GM12878 (cell line): ENCODE data around the gene ZNF692. TPM values are rescaled to one million over a fixed set of nuclear protein-coding genes. Genes with fewer than 3 reads are reported as not detected.
A peak's percentile ranks its signal among the peaks of the same experiment; 100 is the strongest.

Experiments
- CEBPB ChIP-seq, 2 experiments: fragments of 150-350 bp in 1 of 2; IDR thresholded peaks; 2 replicates each; pipeline ENCODE4 v1.6.1; 2012 to 2014; ENCODE audit warnings: low read depth in 2 of 2, low read length in 2 of 2, borderline replicate concordance in 1 of 2, inconsistent platforms in 1 of 2
- CHD1 ChIP-seq: IDR thresholded peaks from 2 replicates; pipeline ENCODE4 v1.6.1; 2012; ENCODE audit warnings: low read depth, low read length, improper control_type of control experiment
- EZH2 ChIP-seq: IDR thresholded peaks from 2 replicates; pipeline ENCODE4 v1.6.1; 2012; ENCODE audit warnings: low read depth, mild to moderate bottlenecking, control low read depth, inconsistent platforms, low read length, borderline replicate concordance; ENCODE audit not compliant: control insufficient read depth
- HCFC1 ChIP-seq: fragments of 150-350 bp; IDR thresholded peaks from 2 replicates; pipeline ENCODE4 v1.6.1; 2014; ENCODE audit warnings: low read length
- RFX5 ChIP-seq: IDR thresholded peaks from 2 replicates; pipeline ENCODE4 v1.6.1; 2011; ENCODE audit warnings: low read depth, low read length, improper control_type of control experiment
- SMAD1 ChIP-seq: fragments of 450-650 bp; IDR thresholded peaks from 2 replicates; pipeline ENCODE4 v1.6.1; 2018; ENCODE audit warnings: mild to moderate bottlenecking, low read depth; ENCODE audit not compliant: partially characterized antibody
- SMARCA5 ChIP-seq: fragments of 450-650 bp; IDR thresholded peaks from 2 replicates; pipeline ENCODE4 v1.6.1; 2017; ENCODE audit warnings: mild to moderate bottlenecking
- SMC3 ChIP-seq: IDR thresholded peaks from 2 replicates; pipeline ENCODE4 v1.6.1; 2011; ENCODE audit warnings: low read length, improper control_type of control experiment, borderline replicate concordance
- TAF1 ChIP-seq: IDR thresholded peaks from 2 replicates; pipeline ENCODE4 v1.6.1; 2011; ENCODE audit warnings: mild to moderate bottlenecking, low read depth, low read length, borderline replicate concordance
- TBL1XR1 ChIP-seq: IDR thresholded peaks from 2 replicates; pipeline ENCODE4 v1.6.1; 2012; ENCODE audit warnings: low read depth, low read length, improper control_type of control experiment
- TCF7 ChIP-seq: IDR thresholded peaks from 2 replicates; pipeline ENCODE4 v1.6.1; 2014; ENCODE audit warnings: antibody characterized with exemption, borderline replicate concordance
- ZBED1 ChIP-seq: IDR thresholded peaks from 2 replicates; pipeline ENCODE4 v1.6.1; 2016; ENCODE audit warnings: borderline replicate concordance
- polyA plus RNA-seq, 11 experiments: library from polyadenylated mRNA; depleted of rRNA in 4 of 11; unstranded in 6 of 11; stranded (reverse) in 5 of 11; fragments of >200 nt; fragmentation: Nextera tagmentation in 4 of 11; fragmentation: Illumina TruSeq in 1 of 11; extraction: Ambion mirVana in 4 of 11; extraction: Trizol in 1 of 11; gene quantifications; 1 replicate in 1 of 11; 2 replicates in 10 of 11; pipeline versions ENCODE4 v1.2.1 to v1.2.3, GENCODE V29; 2011 to 2016; ENCODE audit warnings: inconsistent platforms in 2 of 11, missing spikeins in 2 of 11, low read depth in 1 of 11
- total RNA-seq, 4 experiments: library from RNA; depleted of rRNA in 3 of 4; stranded (reverse); fragments of >200 nt in 3 of 4; fragmentation: Illumina TruSeq in 1 of 4; extraction: Trizol in 1 of 4; gene quantifications; 2 replicates each; pipeline versions ENCODE4 v1.2.1 to v1.2.3, GENCODE V29; 2013 to 2021
- TF ChIP-seq, protein P1 (sequence below): IDR thresholded peaks from 2 replicates; pipeline ENCODE4 v1.6.1; 2011; ENCODE audit warnings: borderline replicate concordance, low read depth, mild to moderate bottlenecking, moderate library complexity, low read length; ENCODE audit not compliant: insufficient read depth, poor library complexity, severe bottlenecking
- TF ChIP-seq, protein P2 (sequence below): IDR thresholded peaks from 2 replicates; pipeline ENCODE4 v1.6.1; 2012; ENCODE audit warnings: mild to moderate bottlenecking, low read depth, low read length
- TF ChIP-seq, protein P3 (sequence below): fragments of 450-650 bp; IDR thresholded peaks from 2 replicates; pipeline ENCODE4 v1.6.1; 2017; ENCODE audit warnings: low read depth, mild to moderate bottlenecking, moderate library complexity
- TF ChIP-seq, protein P4 (sequence below): fragments of 450-650 bp; IDR thresholded peaks from 2 replicates; pipeline ENCODE4 v1.6.1; 2017; ENCODE audit warnings: mild to moderate bottlenecking, moderate library complexity

The ZNF692 gene
- total and polyA plus RNA-seq, 10 of the 15 experiments (the other 5 are each of a cell fraction or from before 2014, with no cell fraction given): 5.3 to 76.6 (median 36.9) TPM

DNA sequence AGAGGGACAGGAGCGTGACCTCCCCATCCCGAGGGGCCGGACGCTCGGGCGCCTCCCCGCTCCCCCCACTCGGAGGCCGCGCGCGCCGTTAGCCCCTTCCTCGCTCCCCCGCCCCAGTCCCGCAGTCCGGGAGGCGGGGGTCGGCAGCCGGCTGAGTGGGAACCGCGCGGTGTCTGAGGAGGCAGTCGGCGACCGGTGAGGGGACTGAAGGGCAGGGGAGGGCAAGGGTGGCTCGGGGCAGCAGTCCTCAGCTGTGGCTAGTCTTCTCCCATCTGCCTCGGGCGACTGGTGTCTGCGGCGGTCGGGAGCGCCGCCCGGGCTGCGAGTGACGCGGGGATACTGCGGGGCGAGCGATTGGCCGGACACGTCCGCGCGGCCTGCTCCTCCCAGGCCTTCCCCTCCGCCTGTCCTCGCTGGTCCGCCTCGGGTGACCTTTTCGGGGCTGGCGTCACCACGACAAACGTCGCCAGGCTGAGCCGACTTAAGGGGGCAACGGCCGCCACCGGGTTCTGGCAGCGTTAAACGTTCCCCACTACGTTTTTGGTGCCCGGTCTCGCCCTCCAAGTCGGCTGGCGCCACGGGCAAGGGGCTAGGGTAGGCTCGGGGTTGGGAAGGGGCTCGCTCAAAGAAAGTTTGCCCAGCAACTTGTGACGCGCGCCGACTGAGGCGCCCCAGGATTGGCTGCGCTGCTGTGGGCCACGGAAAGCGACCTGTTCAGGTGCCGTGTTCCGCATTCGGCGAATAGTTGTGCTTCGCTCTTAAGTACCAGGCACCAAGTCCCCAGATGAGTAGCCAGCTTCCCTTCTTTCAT, 20.3 kb downstream of the ZNF692 start (continued):
- TF ChIP-seq, protein P1, sequence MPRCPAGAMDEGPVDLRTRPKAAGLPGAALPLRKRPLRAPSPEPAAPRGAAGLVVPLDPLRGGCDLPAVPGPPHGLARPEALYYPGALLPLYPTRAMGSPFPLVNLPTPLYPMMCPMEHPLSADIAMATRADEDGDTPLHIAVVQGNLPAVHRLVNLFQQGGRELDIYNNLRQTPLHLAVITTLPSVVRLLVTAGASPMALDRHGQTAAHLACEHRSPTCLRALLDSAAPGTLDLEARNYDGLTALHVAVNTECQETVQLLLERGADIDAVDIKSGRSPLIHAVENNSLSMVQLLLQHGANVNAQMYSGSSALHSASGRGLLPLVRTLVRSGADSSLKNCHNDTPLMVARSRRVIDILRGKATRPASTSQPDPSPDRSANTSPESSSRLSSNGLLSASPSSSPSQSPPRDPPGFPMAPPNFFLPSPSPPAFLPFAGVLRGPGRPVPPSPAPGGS: no peak
- peak; percentile 41; the same call in 1 of the 2 replicates for TF ChIP-seq ZBED1
- TF ChIP-seq TAF1: peak; percentile 90
- TF ChIP-seq HCFC1: no peak
- no peak; the same call in 1 of the 2 replicates for TF ChIP-seq TBL1XR1
- no peak for TF ChIP-seq TCF7
- TF ChIP-seq EZH2: no peak
- TF ChIP-seq RFX5: peak; percentile 99
- TF ChIP-seq, protein P2, sequence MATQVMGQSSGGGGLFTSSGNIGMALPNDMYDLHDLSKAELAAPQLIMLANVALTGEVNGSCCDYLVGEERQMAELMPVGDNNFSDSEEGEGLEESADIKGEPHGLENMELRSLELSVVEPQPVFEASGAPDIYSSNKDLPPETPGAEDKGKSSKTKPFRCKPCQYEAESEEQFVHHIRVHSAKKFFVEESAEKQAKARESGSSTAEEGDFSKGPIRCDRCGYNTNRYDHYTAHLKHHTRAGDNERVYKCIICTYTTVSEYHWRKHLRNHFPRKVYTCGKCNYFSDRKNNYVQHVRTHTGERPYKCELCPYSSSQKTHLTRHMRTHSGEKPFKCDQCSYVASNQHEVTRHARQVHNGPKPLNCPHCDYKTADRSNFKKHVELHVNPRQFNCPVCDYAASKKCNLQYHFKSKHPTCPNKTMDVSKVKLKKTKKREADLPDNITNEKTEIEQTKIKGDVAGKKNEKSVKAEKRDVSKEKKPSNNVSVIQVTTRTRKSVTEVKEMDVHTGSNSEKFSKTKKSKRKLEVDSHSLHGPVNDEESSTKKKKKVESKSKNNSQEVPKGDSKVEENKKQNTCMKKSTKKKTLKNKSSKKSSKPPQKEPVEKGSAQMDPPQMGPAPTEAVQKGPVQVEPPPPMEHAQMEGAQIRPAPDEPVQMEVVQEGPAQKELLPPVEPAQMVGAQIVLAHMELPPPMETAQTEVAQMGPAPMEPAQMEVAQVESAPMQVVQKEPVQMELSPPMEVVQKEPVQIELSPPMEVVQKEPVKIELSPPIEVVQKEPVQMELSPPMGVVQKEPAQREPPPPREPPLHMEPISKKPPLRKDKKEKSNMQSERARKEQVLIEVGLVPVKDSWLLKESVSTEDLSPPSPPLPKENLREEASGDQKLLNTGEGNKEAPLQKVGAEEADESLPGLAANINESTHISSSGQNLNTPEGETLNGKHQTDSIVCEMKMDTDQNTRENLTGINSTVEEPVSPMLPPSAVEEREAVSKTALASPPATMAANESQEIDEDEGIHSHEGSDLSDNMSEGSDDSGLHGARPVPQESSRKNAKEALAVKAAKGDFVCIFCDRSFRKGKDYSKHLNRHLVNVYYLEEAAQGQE: no peak
- TF ChIP-seq SMARCA5: peak; percentile 92
- TF ChIP-seq, protein P3, sequence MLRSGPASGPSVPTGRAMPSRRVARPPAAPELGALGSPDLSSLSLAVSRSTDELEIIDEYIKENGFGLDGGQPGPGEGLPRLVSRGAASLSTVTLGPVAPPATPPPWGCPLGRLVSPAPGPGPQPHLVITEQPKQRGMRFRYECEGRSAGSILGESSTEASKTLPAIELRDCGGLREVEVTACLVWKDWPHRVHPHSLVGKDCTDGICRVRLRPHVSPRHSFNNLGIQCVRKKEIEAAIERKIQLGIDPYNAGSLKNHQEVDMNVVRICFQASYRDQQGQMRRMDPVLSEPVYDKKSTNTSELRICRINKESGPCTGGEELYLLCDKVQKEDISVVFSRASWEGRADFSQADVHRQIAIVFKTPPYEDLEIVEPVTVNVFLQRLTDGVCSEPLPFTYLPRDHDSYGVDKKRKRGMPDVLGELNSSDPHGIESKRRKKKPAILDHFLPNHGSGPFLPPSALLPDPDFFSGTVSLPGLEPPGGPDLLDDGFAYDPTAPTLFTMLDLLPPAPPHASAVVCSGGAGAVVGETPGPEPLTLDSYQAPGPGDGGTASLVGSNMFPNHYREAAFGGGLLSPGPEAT: peak; percentile 92
- TF ChIP-seq CEBPB (IDR thresholded peaks at IDR 0.05; ENCODE audit: borderline replicate concordance in 1 of 2, low read depth in 2 of 2, low read length in 2 of 2): peak in 1 of 2 experiments; percentile 83; a peak in 1 of 4 replicates
- no peak for TF ChIP-seq SMC3
- TF ChIP-seq, protein P4, sequence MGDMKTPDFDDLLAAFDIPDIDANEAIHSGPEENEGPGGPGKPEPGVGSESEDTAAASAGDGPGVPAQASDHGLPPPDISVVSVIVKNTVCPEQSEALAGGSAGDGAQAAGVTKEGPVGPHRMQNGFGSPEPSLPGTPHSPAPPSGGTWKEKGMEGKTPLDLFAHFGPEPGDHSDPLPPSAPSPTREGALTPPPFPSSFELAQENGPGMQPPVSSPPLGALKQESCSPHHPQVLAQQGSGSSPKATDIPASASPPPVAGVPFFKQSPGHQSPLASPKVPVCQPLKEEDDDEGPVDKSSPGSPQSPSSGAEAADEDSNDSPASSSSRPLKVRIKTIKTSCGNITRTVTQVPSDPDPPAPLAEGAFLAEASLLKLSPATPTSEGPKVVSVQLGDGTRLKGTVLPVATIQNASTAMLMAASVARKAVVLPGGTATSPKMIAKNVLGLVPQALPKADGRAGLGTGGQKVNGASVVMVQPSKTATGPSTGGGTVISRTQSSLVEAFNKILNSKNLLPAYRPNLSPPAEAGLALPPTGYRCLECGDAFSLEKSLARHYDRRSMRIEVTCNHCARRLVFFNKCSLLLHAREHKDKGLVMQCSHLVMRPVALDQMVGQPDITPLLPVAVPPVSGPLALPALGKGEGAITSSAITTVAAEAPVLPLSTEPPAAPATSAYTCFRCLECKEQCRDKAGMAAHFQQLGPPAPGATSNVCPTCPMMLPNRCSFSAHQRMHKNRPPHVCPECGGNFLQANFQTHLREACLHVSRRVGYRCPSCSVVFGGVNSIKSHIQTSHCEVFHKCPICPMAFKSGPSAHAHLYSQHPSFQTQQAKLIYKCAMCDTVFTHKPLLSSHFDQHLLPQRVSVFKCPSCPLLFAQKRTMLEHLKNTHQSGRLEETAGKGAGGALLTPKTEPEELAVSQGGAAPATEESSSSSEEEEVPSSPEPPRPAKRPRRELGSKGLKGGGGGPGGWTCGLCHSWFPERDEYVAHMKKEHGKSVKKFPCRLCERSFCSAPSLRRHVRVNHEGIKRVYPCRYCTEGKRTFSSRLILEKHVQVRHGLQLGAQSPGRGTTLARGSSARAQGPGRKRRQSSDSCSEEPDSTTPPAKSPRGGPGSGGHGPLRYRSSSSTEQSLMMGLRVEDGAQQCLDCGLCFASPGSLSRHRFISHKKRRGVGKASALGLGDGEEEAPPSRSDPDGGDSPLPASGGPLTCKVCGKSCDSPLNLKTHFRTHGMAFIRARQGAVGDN: peak; percentile 82
- no peak for TF ChIP-seq SMAD1
- TF ChIP-seq CHD1: peak; percentile 90
